ENCODE data around the gene CELA3B. TPM values are rescaled to one million over a fixed set of nuclear protein-coding genes. Genes with fewer than 3 reads are reported as not detected.

Gene CELA3B

GRCh38 chr1:22038036-22038435 is 61.2 kb downstream of the CELA3B start:
- Histone ChIP-seq H2AK5ac (ENCODE audit: low read depth, low read length) (no peak overlapping the region), H3K9ac (ENCODE audit: low read depth, low read length, poor library complexity) (no peak overlapping the region), H2AFZ (ENCODE audit: low read length) (peak overlapping the region; percentile 39), H3K23ac (ENCODE audit: low read depth, low read length, poor library complexity) (no peak overlapping the region), H3K27ac (replicated peaks; ENCODE audit: low read length) (no peak overlapping the region), H2BK15ac (ENCODE audit: low read length) (no peak overlapping the region), H3K4me1 (ENCODE audit: control insufficient read depth in 2 of 2, insufficient read depth in 1 of 2, low read depth in 1 of 2, low read length in 2 of 2) (peaks cover 4 to 13% of the 10 kb centered on the region in 2 donors), H2BK5ac (ENCODE audit: low read length) (no peak overlapping the region), H2BK12ac (ENCODE audit: low read length) (no peak overlapping the region), H3K4ac (ENCODE audit: low read length) (no peak overlapping the region), H4K8ac (ENCODE audit: low read depth, low read length) (no peak overlapping the region), H3K79me1 (ENCODE audit: low read depth, low read length) (no peaks in the 10 kb centered on the region), H3K4me3 (ENCODE audit: low read length in 2 of 2) (no peak overlapping the region), H3K4me2 (ENCODE audit: insufficient read depth, low read length, poor library complexity, severe bottlenecking) (no peak overlapping the region), H3K27me3 (ENCODE audit: control insufficient read depth in 3 of 3, insufficient read depth in 3 of 3, low read depth in 1 of 3, low read length in 3 of 3) (peaks cover 0 to 2% (median 0%) of the 10 kb centered on the region in 3 experiments), H3K18ac (ENCODE audit: low read length) (no peak overlapping the region), H3K9me3 (replicated peaks in 1 of 2; ENCODE audit: control insufficient read depth in 2 of 2, insufficient read depth in 1 of 2, low read depth in 1 of 2, low read length in 2 of 2) (no peaks in the 10 kb centered on the region), H2BK120ac (ENCODE audit: low read depth, low read length) (no peak overlapping the region), H4K91ac (ENCODE audit: low read depth, low read length, poor library complexity) (no peak overlapping the region), H3K14ac (ENCODE audit: low read length) (no peak overlapping the region), H3K36me3 (replicated peaks in 1 of 2; ENCODE audit: control insufficient read depth in 2 of 2, insufficient read depth in 2 of 2, low read length in 2 of 2) (no peaks in the 10 kb centered on the region)
- DNase-seq (ENCODE audit: low spot score) = no peak
- no CpG with 5 or more reads among the region's 5 CpGs for WGBS, 2 donors (ENCODE audit: extremely low coverage in 2 of 2, insufficient read length in 2 of 2, insufficient replicate concordance in 1 of 2)

Small RNA genes lying within 50 kb of the gene (small RNA-seq; reads per million reads assigned to genes)
- gene RN7SL186P (ENCODE audit: insufficient read depth) (not detected), gene RN7SL386P (ENCODE audit: insufficient read depth) (not detected), gene RNU6-1022P (ENCODE audit: insufficient read depth) (not detected), gene RNU6-776P (ENCODE audit: insufficient read depth) (not detected)

Measured in neuronal stem cell (in vitro differentiated cells).